Calu3 (cell line): Measurements from ENCODE around the gene PITX1. TPM values are rescaled to one million over a fixed set of nuclear protein-coding genes. Genes with fewer than 3 reads are reported as not detected.

Experiments used
- BruUV-seq: library from RNA; stranded (reverse); fragments of 400-500 nt; replicated peaks from 2 replicates; lab custom pipeline; 2021; lab: Mats Ljungman, UMichigan
- CTCF ChIA-PET: fragments of 300-600 bp; sonication (Branson Sonifier 250); formaldehyde crosslinking; loops from one replicate; lab custom pipeline; 2022; ENCODE audit warnings: antibody characterized with exemption; lab: Charles Lee
- DNase-seq: peaks from one replicate; pipeline ENCODE4 v3.0.0; 2022
- H3K27ac Mint-ChIP-seq: one replicate; pipeline ENCODE4 v1.8.0; 2022; ENCODE audit warnings: mixed read lengths; ENCODE audit not compliant: unreplicated experiment
- H3K27me3 Mint-ChIP-seq: one replicate; pipeline ENCODE4 v1.8.0; 2022; ENCODE audit warnings: mixed read lengths; ENCODE audit not compliant: unreplicated experiment
- H3K36me3 Mint-ChIP-seq: one replicate; pipeline ENCODE4 v1.8.0; 2022; ENCODE audit warnings: mild to moderate bottlenecking, moderate library complexity, mixed read lengths; ENCODE audit not compliant: insufficient read depth, unreplicated experiment
- H3K4me1 Mint-ChIP-seq: one replicate; pipeline ENCODE4 v1.8.0; 2022; ENCODE audit warnings: mild to moderate bottlenecking, low read depth, mixed read lengths; ENCODE audit not compliant: unreplicated experiment
- H3K4me3 Mint-ChIP-seq: one replicate; pipeline ENCODE4 v1.8.0; 2022; ENCODE audit warnings: mild to moderate bottlenecking, low read depth, moderate library complexity, mixed read lengths; ENCODE audit not compliant: unreplicated experiment
- H3K9me3 Mint-ChIP-seq: one replicate; pipeline ENCODE4 v1.8.0; 2022; ENCODE audit warnings: low read depth, mixed read lengths; ENCODE audit not compliant: unreplicated experiment
- CTCF ChIP-seq: fragments of 200-600 bp; IDR thresholded peaks from one replicate; pipeline ENCODE4 v1.8.0; 2022; ENCODE audit warnings: antibody characterized with exemption; ENCODE audit not compliant: unreplicated experiment
- intact Hi-C: fragments of 100-400 bp; cut with micrococcal nuclease; formaldehyde crosslinking; loops from one replicate; pipeline ENCODE4 v1.10.0; 2022; ENCODE audit not compliant: unreplicated experiment
- total RNA-seq: library from RNA; stranded (reverse); gene quantifications from 2 replicates; pipeline ENCODE4 v1.2.3, GENCODE V29; 2022

The PITX1 gene
- total RNA-seq, 1 experiment from 2014 or later = 12.1 TPM

GRCh38 chr5:135036405-135036804 is 2.4 kb upstream of the PITX1 start:
- DNase-seq = no peak
- no peak overlapping the region for H3K4me3 Mint-ChIP-seq
- CTCF ChIA-PET = interaction anchor here (1.2 kb wide), 1 partner anchor 138 kb away, joined by 3 read pairs; no protein-coding TSS in a partner anchor
- no peak overlapping the region for H3K27ac Mint-ChIP-seq
- TF ChIP-seq CTCF = no peak
- peaks cover 32% of the 10 kb centered on the region for H3K36me3 Mint-ChIP-seq
- BruUV-seq = no TSS peak
- intact Hi-C loops = no loop called here
- no peaks in the 10 kb centered on the region for H3K9me3 Mint-ChIP-seq
- peaks cover 82% of the 10 kb centered on the region for H3K27me3 Mint-ChIP-seq
- peaks cover 16% of the 10 kb centered on the region for H3K4me1 Mint-ChIP-seq

- Mint-ChIP-seq H3K4me1 (peaks cover 16% of the 10 kb centered on the region), H3K9me3 (no peaks in the 10 kb centered on the region), H3K27me3 (peaks cover 80% of the 10 kb centered on the region), H3K27ac (no peak overlapping the region), H3K4me3 (peak overlapping the region; percentile 65), H3K36me3 (peaks cover 39% of the 10 kb centered on the region)
- DNase-seq = no peak
- TF ChIP-seq CTCF = no peak
- no TSS peak for BruUV-seq
- CTCF ChIA-PET = no interaction called here
- intact Hi-C loops = no loop called here
Observed at GRCh38 chr5:135035678-135036030, 1.6 kb upstream of the PITX1 start.

GRCh38 chr5:135034963-135035677 is 1.1 kb upstream of the PITX1 start:
- TF ChIP-seq CTCF = no peak
- H3K4me1 Mint-ChIP-seq = peaks cover 16% of the 10 kb centered on the region
- H3K27me3 Mint-ChIP-seq = peaks cover 80% of the 10 kb centered on the region
- DNase-seq = no peak
- peak overlapping the region; percentile 65 for H3K4me3 Mint-ChIP-seq
- CTCF ChIA-PET = no interaction called here
- BruUV-seq = TSS peak; percentile 53
- peaks cover 44% of the 10 kb centered on the region for H3K36me3 Mint-ChIP-seq
- intact Hi-C loops = loop anchor here (5.0 kb wide), 2 partner anchors 92 to 157 kb away; no protein-coding TSS in a partner anchor
- peak overlapping the region; percentile 14 for H3K27ac Mint-ChIP-seq
- H3K9me3 Mint-ChIP-seq = no peaks in the 10 kb centered on the region

- peak; percentile 72 for DNase-seq
- peaks cover 16% of the 10 kb centered on the region for H3K4me1 Mint-ChIP-seq
- H3K36me3 Mint-ChIP-seq = peaks cover 44% of the 10 kb centered on the region
- TF ChIP-seq CTCF = no peak
- peak overlapping the region; percentile 65 for H3K4me3 Mint-ChIP-seq
- no TSS peak for BruUV-seq
- CTCF ChIA-PET = no interaction called here
- H3K27ac Mint-ChIP-seq = peak overlapping the region; percentile 14
- intact Hi-C loops = loop anchor here (5.0 kb wide), 2 partner anchors 93 to 158 kb away; no protein-coding TSS in a partner anchor
- H3K27me3 Mint-ChIP-seq = peaks cover 81% of the 10 kb centered on the region
- H3K9me3 Mint-ChIP-seq = peaks cover 2% of the 10 kb centered on the region
Observed at GRCh38 chr5:135034236-135034962, 371 bp upstream of the PITX1 start.
